Measurements from ENCODE around the gene KLLN.
"Not testable (repeated sequence)": the region's sequence is repeated elsewhere in the genome, so short reads cannot be mapped to it uniquely, and the experiment has no call there.

Gene KLLN

DNA sequence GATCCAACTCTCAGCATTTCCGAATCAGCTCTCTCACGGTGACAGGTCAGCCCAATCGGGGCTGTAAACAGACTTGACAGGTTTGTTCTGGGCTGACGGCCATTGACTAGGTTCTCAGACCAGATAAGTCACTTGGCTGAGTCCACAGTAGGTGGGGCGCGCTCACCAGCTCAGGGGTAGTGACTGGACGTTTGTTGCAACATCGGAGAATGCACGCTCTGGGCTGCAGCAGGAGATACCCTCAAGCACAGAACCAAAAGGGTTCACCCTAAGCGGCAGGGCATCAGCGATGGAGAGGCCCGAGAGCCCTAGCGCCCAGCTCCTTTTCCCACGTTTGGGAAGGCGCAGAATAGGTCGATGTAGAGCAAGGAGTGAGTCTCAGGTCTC, 1.8 kb downstream of the KLLN start:
- no peak for TF ChIP-seq ZNF274 (IDR thresholded peaks at IDR 0.05; ENCODE audit: low read depth, low read length)
- peak overlapping the region; percentile 90; the same call in 1 of the 2 replicates for H3K4me3 ChIP-seq (ENCODE audit: low read length)

DNA sequence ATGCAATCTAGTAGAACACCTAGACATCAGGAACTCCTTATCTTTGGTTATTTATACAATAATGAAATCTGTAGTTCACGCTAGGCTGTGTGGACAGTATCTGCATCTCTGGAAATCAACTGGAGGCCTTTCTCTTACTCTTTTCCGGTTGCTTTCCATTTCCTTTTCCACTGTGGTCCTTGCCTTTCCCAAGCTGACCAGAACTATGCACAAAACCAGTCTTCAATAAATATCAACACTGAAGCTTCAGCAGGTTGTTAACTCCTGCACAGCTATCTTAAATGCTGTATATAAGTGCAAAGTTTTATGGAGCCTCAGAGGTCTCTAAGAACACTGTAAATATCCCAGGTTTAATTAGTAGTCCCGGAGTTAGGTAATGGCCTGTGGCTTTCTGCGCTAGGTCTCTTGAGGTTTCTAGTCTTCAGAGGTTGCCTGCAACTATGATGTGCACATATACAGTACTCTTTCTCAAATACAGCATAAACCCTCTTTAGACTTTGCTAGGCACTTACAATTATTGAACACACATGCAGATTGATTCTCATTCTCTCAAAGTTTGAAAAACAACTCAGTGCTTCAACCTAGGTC, 2.4 kb downstream of the KLLN start:
- H3K4me3 ChIP-seq (ENCODE audit: low read length): peak overlapping the region; percentile 90
- TF ChIP-seq ZNF274 (IDR thresholded peaks at IDR 0.05; ENCODE audit: low read depth, low read length): no peak

DNA sequence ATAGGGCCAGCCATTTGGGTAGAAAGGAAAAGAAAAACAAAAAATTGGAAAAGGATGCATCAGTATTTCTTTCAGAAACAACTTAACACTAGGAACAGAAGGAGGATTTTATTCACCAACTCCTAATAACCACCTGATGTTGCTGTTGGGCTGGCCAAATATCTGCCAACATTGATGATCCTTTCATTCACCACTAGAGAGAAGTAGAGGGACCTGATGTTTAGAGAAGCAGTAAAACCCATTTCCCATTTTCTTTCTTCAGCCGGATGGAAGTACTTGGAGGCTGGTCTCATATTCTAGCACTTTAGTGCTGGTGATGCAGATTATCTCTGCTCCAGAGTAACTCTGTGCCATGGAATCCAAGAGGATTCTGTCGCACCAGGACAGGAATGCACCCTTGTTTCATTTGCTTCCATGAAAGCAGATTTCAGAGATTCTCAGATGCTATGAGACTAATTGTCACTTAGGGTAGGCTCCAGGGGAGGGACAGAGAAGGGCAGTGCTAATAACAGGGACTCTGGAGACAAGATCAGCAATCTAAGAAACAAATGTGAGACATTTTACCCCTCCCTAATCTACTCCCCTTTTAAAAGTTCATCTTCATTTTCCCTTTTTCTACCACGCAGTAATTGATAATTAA, 3.1 kb downstream of the KLLN start:
- no peak for TF ChIP-seq ZNF274 (IDR thresholded peaks at IDR 0.05; ENCODE audit: low read depth, low read length)
- peak overlapping the region; percentile 47; the same call in 1 of the 2 replicates for H3K4me3 ChIP-seq (ENCODE audit: low read length)

DNA sequence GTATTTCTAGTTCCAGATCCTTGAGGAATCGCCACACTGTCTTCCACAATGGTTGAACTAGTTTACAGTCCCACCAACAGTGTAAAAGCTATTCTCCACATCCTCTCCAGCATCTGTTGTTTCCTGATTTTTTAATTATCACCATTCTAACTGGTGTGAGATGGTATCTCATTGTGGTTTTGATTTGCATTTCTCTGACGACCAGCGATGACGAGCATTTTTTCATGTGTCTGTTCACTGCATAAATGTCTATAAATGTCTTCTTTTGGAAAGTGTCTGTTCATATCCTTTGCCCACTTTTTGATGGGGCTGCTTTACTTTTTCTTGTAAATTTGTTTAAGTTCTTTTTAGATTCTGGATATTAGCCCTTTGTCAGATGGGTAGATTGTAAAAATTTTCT, 7.7 kb downstream of the KLLN start:
- H3K4me3 ChIP-seq (ENCODE audit: low read length): not testable (repeated sequence)

DNA sequence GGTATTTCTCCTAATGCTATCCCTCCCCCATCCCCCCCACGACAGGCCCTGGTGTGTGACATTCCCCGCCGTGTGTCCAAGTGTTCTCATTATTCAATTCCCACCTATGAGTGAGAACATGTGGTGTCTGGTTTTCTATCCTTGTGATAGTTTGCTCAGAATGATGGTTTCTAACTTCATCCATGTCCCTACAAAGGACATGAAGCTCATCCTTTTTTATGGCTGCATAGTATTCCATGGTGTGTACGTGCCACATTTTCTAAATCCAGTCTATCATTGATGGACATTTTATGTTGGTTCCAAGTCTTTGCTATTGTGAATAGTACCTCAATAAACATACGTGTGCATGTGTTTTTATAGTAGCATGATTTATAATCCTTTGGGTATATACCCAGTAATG, 8.1 kb downstream of the KLLN start:
- not testable (repeated sequence) for H3K4me3 ChIP-seq (ENCODE audit: low read length)

DNA sequence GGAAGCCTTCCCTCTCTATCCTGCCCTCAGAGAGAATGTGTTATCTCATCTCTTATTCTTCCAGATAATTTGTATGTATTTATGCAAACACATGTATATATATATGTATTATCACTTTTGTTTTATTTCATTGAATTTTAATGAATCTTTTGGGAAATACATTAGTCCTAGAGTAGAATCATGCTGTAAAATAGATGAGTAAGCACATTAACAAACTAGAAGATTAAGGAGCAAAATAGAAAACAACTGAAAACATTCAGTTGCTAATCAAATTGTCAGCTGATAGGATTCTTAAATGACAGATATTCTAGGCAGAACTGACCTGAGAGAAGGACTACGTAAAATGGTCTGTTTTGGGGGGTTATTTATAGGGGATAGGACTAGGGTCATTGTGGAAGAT, 11.2 kb downstream of the KLLN start:
- TF ChIP-seq ZNF274 (IDR thresholded peaks at IDR 0.05; ENCODE audit: low read depth, low read length): no peak
- no peak overlapping the region for H3K4me3 ChIP-seq (ENCODE audit: low read length)

DNA sequence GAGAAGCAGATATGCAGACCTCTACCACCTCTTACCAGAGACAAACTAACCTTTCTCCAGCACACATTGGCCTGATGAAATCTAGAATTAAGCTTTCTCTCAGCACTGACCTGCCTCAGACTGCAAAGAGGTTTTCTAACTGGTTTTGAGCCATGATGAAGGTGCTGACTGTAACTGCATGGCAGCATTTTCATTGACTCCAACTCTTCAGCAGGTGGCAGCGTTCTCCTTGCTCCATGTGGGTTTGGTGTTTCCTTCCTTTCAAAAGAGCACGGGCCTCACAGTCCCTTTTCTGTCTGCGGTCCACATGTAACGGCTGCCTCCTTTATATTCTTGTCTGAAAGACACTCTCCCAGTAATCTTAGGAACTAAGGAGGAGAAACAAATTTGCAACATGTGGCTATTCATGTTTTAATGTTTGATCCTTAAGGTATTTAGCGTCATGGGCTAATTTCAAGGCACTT, 12.6 kb downstream of the KLLN start:
- no peak for TF ChIP-seq ZNF274 (IDR thresholded peaks at IDR 0.05; ENCODE audit: low read depth, low read length)
- H3K4me3 ChIP-seq (ENCODE audit: low read length): no peak overlapping the region

DNA sequence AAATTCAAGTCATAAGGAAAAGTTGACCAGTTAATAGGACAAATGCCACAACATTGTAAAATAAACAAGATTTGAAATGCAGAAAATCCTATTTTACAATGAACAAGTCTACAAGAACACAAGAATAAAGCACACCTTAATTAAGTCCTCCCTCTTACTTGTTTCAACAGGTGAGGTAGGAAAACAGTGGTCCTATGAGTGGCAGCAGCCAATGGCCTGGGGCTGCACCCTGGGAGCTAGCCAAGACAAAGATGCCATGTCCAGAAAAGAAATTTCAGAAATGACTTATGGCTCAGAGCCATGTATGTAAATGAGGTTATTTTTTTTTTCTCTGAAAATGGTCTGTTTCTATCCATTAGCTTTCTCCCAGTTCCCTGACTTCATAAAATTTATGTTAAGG, 14.3 kb downstream of the KLLN start:
- no peak overlapping the region for H3K4me3 ChIP-seq (ENCODE audit: low read length)
- no peak for TF ChIP-seq ZNF274 (IDR thresholded peaks at IDR 0.05; ENCODE audit: low read depth, low read length)

DNA sequence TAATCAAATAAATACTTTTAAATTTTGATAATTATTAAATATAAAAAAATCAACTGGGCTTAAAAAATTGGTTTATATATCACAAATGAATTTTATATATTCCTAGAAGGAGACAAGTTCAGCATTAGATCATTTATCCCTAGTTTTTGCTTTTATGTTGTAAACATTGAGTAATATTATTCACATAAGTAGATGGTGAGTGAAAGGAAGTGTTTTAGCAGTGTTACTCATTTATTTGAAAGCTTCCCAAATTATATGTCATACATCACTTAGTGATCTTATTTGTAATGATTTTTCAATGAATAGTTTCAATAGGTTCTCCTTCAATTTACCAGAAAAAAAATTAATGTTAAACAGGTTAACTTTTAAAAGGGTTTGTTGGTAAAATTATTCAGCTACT, 15.8 kb downstream of the KLLN start:
- no peak overlapping the region for H3K4me3 ChIP-seq (ENCODE audit: low read length)
- TF ChIP-seq ZNF274 (IDR thresholded peaks at IDR 0.05; ENCODE audit: low read depth, low read length): no peak

DNA sequence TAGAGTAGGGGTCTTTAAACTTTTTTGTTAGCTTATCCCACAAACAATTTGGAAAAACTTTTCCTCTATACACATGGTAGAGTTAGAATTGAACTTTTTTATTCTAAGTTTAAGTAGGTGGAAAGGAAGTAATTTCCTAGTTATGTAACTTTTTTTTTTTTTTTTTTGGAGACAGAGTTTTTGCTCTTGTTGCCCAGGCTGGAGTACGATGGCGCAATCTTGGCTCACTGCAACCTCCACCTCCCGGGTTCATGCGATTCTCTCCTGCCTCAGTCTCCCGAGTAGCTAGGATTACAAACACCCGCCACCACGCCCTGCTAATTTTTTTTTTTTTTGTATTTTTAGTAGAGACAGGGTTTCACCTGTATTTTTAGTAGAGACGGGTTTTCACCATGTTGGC, 16.6 kb downstream of the KLLN start:
- H3K4me3 ChIP-seq (ENCODE audit: low read length): not testable (repeated sequence)

DNA sequence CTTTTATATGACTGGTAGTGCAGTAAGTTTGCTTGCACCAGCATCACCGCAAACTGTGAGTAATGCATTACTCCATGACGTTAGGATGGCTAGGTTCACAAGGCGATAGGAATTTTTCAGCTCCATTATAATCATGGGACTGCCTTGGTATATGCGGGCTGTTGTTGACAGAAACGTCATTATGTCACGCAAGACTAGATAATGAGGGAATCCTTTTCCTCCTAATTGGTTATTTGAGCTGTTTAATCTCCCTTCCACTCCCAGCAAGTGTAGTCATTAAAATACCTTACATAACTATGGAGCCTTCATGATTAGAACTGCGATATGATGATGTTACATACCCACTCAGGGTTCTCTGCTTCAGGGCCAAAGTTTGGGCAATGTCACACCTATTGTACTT, 17.3 kb downstream of the KLLN start:
- TF ChIP-seq ZNF274 (IDR thresholded peaks at IDR 0.05; ENCODE audit: low read depth, low read length): no peak
- H3K4me3 ChIP-seq (ENCODE audit: low read length): no peak overlapping the region

DNA sequence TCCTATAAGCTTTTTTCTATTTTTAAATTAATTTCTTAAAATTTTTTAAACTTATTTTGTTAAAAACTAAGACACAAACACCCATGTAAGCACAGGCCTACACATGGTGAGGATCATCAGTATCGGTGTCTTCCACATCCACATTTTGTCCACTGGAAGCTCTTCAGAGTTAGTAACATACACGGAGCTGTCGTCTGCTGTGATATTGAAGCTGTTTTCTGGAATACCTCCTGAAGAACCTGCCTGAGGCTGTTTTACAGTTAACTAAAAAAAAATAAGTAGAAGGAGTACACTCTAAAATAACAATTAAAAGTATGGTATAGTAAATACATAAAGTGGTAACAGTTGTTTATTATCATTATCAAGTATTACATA, 17.7 kb downstream of the KLLN start:
- no peak for TF ChIP-seq ZNF274 (IDR thresholded peaks at IDR 0.05; ENCODE audit: low read depth, low read length)
- no peak overlapping the region for H3K4me3 ChIP-seq (ENCODE audit: low read length)

DNA sequence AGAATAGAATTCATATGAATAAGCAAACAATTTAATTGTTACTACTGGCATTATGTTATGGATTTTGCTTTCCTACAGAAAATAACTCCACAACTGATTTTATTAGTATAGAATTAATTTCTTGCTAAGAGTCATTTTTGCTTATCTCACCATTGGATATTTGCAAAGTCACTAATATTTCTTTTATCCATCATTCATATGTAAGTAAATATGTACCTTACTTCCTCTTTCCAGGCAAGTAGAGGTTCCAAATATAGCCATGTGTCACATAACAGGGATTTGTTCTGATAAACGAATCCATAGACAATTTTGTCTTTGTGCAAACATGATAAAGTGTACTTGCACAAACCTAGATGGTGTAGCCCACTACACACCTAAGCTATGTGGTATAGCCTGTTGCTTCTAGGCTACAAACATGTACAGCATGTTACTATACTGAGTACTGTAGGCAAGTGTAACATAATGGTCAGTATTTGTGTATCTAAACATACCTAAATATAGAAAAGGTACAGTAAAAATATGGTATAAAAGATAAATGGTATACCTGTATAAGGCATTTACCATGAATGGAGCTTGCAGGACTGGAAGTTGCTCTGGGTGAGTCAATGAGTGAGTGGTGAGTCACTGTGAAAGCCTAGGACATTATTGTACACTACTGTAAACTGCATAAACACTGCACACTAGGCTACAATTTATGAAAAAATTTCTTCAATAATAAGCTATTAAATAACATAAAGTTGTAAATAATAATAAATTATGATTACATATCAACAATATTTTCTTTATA, 18.3 kb downstream of the KLLN start:
- H3K4me3 ChIP-seq (ENCODE audit: low read length): no peak overlapping the region
- TF ChIP-seq ZNF274 (IDR thresholded peaks at IDR 0.05; ENCODE audit: low read depth, low read length): no peak

DNA sequence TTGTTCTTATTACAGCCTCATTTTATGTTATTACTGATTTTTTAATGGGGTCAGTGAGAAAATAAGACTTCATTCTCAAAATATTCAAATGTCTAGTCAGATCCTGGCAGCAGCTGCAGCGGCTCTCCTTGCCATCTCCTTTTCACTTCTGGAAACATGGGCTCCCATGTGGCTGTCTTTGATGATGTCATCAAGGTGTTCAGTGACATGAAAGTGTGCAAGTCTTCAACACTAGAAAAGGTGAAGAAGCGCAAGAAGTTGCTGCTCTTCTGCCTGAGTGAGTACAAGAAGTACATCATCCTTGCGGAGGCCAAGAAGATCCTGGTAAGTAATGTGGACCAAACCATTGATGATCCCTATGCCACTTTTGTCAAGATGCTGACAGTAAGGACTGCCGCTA, 19.6 kb downstream of the KLLN start:
- no peak overlapping the region for H3K4me3 ChIP-seq (ENCODE audit: low read length)
- TF ChIP-seq ZNF274 (IDR thresholded peaks at IDR 0.05; ENCODE audit: low read depth, low read length): no peak

DNA sequence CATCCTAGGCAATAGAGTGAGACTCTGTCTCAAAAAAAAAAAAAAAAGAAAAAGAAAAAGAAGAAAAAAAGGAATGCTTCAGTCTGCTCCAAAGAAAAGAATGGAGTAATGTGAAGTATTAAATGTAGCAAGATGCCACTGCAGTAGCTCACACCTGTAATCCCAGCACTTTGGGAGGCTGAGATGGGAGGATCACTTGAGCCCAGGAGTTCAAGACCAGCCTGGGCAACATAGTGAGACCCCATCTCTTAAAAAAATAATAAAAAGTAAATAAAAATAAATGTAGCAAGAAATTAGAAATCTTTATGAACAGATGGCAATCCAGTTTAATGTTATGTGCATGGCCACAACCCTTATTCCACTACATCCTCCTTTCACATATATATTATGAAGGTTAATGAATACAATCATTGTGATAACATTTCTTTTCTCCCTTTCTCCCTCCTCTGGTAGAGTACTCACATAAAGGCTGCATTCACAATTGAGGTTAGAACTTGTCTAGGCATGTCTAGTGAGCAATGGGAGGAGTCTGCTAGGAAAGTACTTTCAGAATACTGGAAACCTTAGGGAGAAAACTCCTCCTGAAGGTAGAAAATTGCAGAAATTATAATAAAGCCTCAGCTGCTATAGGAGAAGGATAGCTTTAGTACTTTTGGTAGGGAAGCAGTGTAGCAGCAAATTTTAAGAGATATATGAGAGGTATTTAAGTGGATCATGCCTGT, 20.4 kb downstream of the KLLN start:
- no peak overlapping the region for H3K4me3 ChIP-seq (ENCODE audit: low read length)
- TF ChIP-seq ZNF274 (IDR thresholded peaks at IDR 0.05; ENCODE audit: low read depth, low read length): no peak

Data from GM08714 (cell line).